Testis (tissue), 3 donors: Measurements from ENCODE around the gene MSI2. TPM values are rescaled to one million over a fixed set of nuclear protein-coding genes. Genes with fewer than 3 reads are reported as not detected.

Experiments
- DNase-seq: peaks from one replicate; pipeline ENCODE4 v3.0.0-alpha.2; 2019
- H3K27ac ChIP-seq, 2 donors: fragments of 200-600 bp; sonication (generic); one replicate each; pipeline ENCODE4 v1.5.1; 2019
- H3K27me3 ChIP-seq: fragments of 200-600 bp; sonication (generic); one replicate; pipeline ENCODE4 v1.5.1; 2019
- H3K36me3 ChIP-seq: fragments of 200-600 bp; sonication (generic); one replicate; pipeline ENCODE4 v1.5.1; 2017; ENCODE audit warnings: low read depth; ENCODE audit errors: missing control alignments
- H3K4me1 ChIP-seq: fragments of 200-600 bp; sonication (generic); one replicate; pipeline ENCODE4 v1.5.1; 2019
- H3K4me3 ChIP-seq, 2 donors: fragments of 200-600 bp; sonication (generic); one replicate each; pipeline ENCODE4 v1.5.1; 2017 to 2019
- H3K9me3 ChIP-seq: fragments of 200-600 bp; sonication (generic); one replicate; pipeline ENCODE4 v1.5.1; 2017
- CTCF ChIP-seq, 3 experiments: fragments of 450-650 bp in 2 of 3; fragments of 200-600 bp in 1 of 3; sonication (generic) in 1 of 3; IDR thresholded peaks; one replicate each; pipeline ENCODE4 v1.5.1; 2016 to 2019; ENCODE audit warnings: antibody characterized with exemption in 3 of 3, mild to moderate bottlenecking in 2 of 3, moderate library complexity in 1 of 3
- POLR2A ChIP-seq: fragments of 450-650 bp; IDR thresholded peaks from one replicate; pipeline ENCODE4 v1.6.1; 2017; ENCODE audit warnings: antibody characterized with exemption, mild to moderate bottlenecking, moderate library complexity
- WGBS, 2 donors: methylation state at CpG; one replicate each; pipeline ENCODE4 v1.1.5; 2018; 5-methylcytosine and 5-hydroxymethylcytosine counted together
- intact Hi-C: fragments of 100-400 bp; cut with DNase I; formaldehyde crosslinking; loops from one replicate; pipeline ENCODE4 v1.15.1; 2023; ENCODE audit warnings: low total_unique reads
- polyA plus RNA-seq: library from polyadenylated mRNA; stranded (reverse); fragments of 350-450 nt; fragmentation: Illumina TruSeq; extraction: RNeasy Lipid Tissue Mini Kit (QIAGEN cat#74804); gene quantifications from one replicate; pipeline ENCODE4 v1.2.3, GENCODE V29; 2014; ENCODE audit warnings: low read depth, low replicate concordance; ENCODE audit not compliant: insufficient read depth
- total RNA-seq, 2 donors: library from RNA; depleted of rRNA; stranded (reverse); fragments of >200 nt; gene quantifications; one replicate each; pipeline ENCODE4 v1.2.3, GENCODE V29; 2016

The MSI2 gene
- total and polyA plus RNA-seq, 3 donors from 2014 or later = 46.5 to 106 (median 76.6) TPM

GRCh38 chr17:57530026-57530425 lies 273.7 kb downstream of the MSI2 start:
- no peak for TF ChIP-seq CTCF (IDR thresholded peaks at IDR 0.05)
- TF ChIP-seq POLR2A = no peak
- 76 to 81% methylated on average over 3 of the region's 3 CpGs for WGBS, 2 donors
- intact Hi-C loops = no loop called here
- Histone ChIP-seq H3K4me3 (no peak overlapping the region), H3K27ac (no peak overlapping the region), H3K4me1 (peaks cover 16% of the 10 kb centered on the region), H3K36me3 (no peaks in the 10 kb centered on the region), H3K27me3 (no peaks in the 10 kb centered on the region), H3K9me3 (no peaks in the 10 kb centered on the region)
- no peak for DNase-seq

- peaks cover 21% of the 10 kb centered on the region for H3K4me1 ChIP-seq
- TF ChIP-seq POLR2A (no peak), CTCF (IDR thresholded peaks at IDR 0.05) (no peak)
- H3K27ac ChIP-seq = no peak overlapping the region
- no peaks in the 10 kb centered on the region for H3K9me3 ChIP-seq
- H3K36me3 ChIP-seq = no peaks in the 10 kb centered on the region
- intact Hi-C loops = no loop called here
- no peaks in the 10 kb centered on the region for H3K27me3 ChIP-seq
- H3K4me3 ChIP-seq = no peak overlapping the region
- no peak for DNase-seq
- 87 to 88% methylated on average over 4 of the region's 4 CpGs for WGBS, 2 donors
These were observed 274.2 kb downstream of the MSI2 start for GRCh38 chr17:57530508-57530907.

- no peak for DNase-seq
These were observed 274.8 kb downstream of the MSI2 start for GRCh38 chr17:57531078-57531477.

GRCh38 chr17:57531648-57532504 lies 275.6 kb downstream of the MSI2 start:
- WGBS, 2 donors = 79 to 86% methylated on average over 18 to 19 of the region's 19 CpGs
- Histone ChIP-seq H3K27me3 (no peaks in the 10 kb centered on the region), H3K27ac (no peak overlapping the region), H3K4me3 (no peak overlapping the region), H3K36me3 (no peaks in the 10 kb centered on the region), H3K9me3 (no peaks in the 10 kb centered on the region), H3K4me1 (peaks cover 18% of the 10 kb centered on the region)
- TF ChIP-seq CTCF (IDR thresholded peaks at IDR 0.05) = no peak
- no peak for TF ChIP-seq POLR2A
- intact Hi-C loops = no loop called here
- no peak for DNase-seq

More at GRCh38 chr17:57531078-57531477, 274.8 kb downstream of the MSI2 start:
- 94 to 95% methylated on average over 7 of the region's 7 CpGs for WGBS, 2 donors
- Histone ChIP-seq H3K4me3 (no peak overlapping the region), H3K27ac (no peak overlapping the region), H3K4me1 (peaks cover 24% of the 10 kb centered on the region), H3K27me3 (no peaks in the 10 kb centered on the region), H3K36me3 (no peaks in the 10 kb centered on the region), H3K9me3 (no peaks in the 10 kb centered on the region)
- intact Hi-C loops = no loop called here
- TF ChIP-seq POLR2A (no peak), CTCF (IDR thresholded peaks at IDR 0.05) (no peak)

GRCh38 chr17:57532556-57532955 lies 276.2 kb downstream of the MSI2 start:
- TF ChIP-seq CTCF (IDR thresholded peaks at IDR 0.05) (no peak), POLR2A (no peak)
- no peaks in the 10 kb centered on the region for H3K9me3 ChIP-seq
- peaks cover 17% of the 10 kb centered on the region for H3K4me1 ChIP-seq
- no peak overlapping the region for H3K4me3 ChIP-seq
- H3K36me3 ChIP-seq = no peaks in the 10 kb centered on the region
- intact Hi-C loops = no loop called here
- no peak for DNase-seq
- no peak overlapping the region for H3K27ac ChIP-seq
- 71 to 83% methylated on average over 3 to 6 of the region's 6 CpGs for WGBS, 2 donors
- H3K27me3 ChIP-seq = no peaks in the 10 kb centered on the region
